ENCODE results near the gene PDPR. TPM values are rescaled to one million over a fixed set of nuclear protein-coding genes. Genes with fewer than 3 reads are reported as not detected.
"Not testable (repeated sequence)": the region's sequence is repeated elsewhere in the genome, so short reads cannot be mapped to it uniquely, and the experiment has no call there.

Gene PDPR
- polyA plus RNA-seq, 1 donor (not counting 4 experiments of a cell fraction or from before 2014, with no cell fraction given) = 19.8 TPM

GRCh38 chr16:70136595-70136994, 22.5 kb downstream of the PDPR start:
- H3K27me3 ChIP-seq (ENCODE audit: control insufficient read depth, extremely low read depth, insufficient read depth, low read length); DNase-seq (ENCODE audit: low read depth, low spot score); H4K20me1 ChIP-seq (ENCODE audit: control insufficient read depth, extremely low read depth, insufficient read depth, low read length); dilution Hi-C loops (cut with MboI; ENCODE audit: extremely low pct_ligation_motif_present, low sequenced_read_pairs); H3K36me3 ChIP-seq (ENCODE audit: control insufficient read depth in 2 of 2, extremely low read depth in 1 of 2, insufficient read depth in 2 of 2, low read length in 2 of 2); H3K4me3 ChIP-seq (ENCODE audit: control insufficient read depth in 2 of 3, extremely low read depth in 1 of 3, insufficient read depth in 2 of 3, low read depth in 1 of 3, low read length in 3 of 3); FAIRE-seq; H3K9ac ChIP-seq (ENCODE audit: control insufficient read depth, extremely low read depth, insufficient read depth, low read length); H3K79me2 ChIP-seq (ENCODE audit: control insufficient read depth, insufficient read depth, low read length); H3K27ac ChIP-seq (ENCODE audit: control insufficient read depth, insufficient read depth, low read length); H3K4me1 ChIP-seq (ENCODE audit: control insufficient read depth, extremely low read depth, insufficient read depth, low read length); H2AFZ ChIP-seq (ENCODE audit: control insufficient read depth, low read length); H3K9me3 ChIP-seq (ENCODE audit: control insufficient read depth, low read depth, low read length); H3K9me1 ChIP-seq (ENCODE audit: control insufficient read depth, extremely low read depth, insufficient read depth, low read length); H3K4me2 ChIP-seq (ENCODE audit: control insufficient read depth, extremely low read depth, insufficient read depth, low read depth, low read length): not testable (repeated sequence)

- H4K20me1 ChIP-seq (ENCODE audit: control insufficient read depth, extremely low read depth, insufficient read depth, low read length); H3K4me1 ChIP-seq (ENCODE audit: control insufficient read depth, extremely low read depth, insufficient read depth, low read length); DNase-seq (ENCODE audit: low read depth, low spot score); dilution Hi-C loops (cut with MboI; ENCODE audit: extremely low pct_ligation_motif_present, low sequenced_read_pairs); H3K4me3 ChIP-seq (ENCODE audit: control insufficient read depth in 2 of 3, extremely low read depth in 1 of 3, insufficient read depth in 2 of 3, low read depth in 1 of 3, low read length in 3 of 3); FAIRE-seq; H3K27me3 ChIP-seq (ENCODE audit: control insufficient read depth, extremely low read depth, insufficient read depth, low read length); H2AFZ ChIP-seq (ENCODE audit: control insufficient read depth, low read length); H3K79me2 ChIP-seq (ENCODE audit: control insufficient read depth, insufficient read depth, low read length); H3K9ac ChIP-seq (ENCODE audit: control insufficient read depth, extremely low read depth, insufficient read depth, low read length); H3K4me2 ChIP-seq (ENCODE audit: control insufficient read depth, extremely low read depth, insufficient read depth, low read depth, low read length); H3K9me1 ChIP-seq (ENCODE audit: control insufficient read depth, extremely low read depth, insufficient read depth, low read length); H3K27ac ChIP-seq (ENCODE audit: control insufficient read depth, insufficient read depth, low read length); H3K9me3 ChIP-seq (ENCODE audit: control insufficient read depth, low read depth, low read length); H3K36me3 ChIP-seq (ENCODE audit: control insufficient read depth in 2 of 2, extremely low read depth in 1 of 2, insufficient read depth in 2 of 2, low read length in 2 of 2): not testable (repeated sequence)
These were observed 28.6 kb downstream of the PDPR start for GRCh38 chr16:70142739-70143138.

- H3K9ac ChIP-seq (ENCODE audit: control insufficient read depth, extremely low read depth, insufficient read depth, low read length); H3K27me3 ChIP-seq (ENCODE audit: control insufficient read depth, extremely low read depth, insufficient read depth, low read length); H3K4me3 ChIP-seq (ENCODE audit: control insufficient read depth in 2 of 3, extremely low read depth in 1 of 3, insufficient read depth in 2 of 3, low read depth in 1 of 3, low read length in 3 of 3); H3K79me2 ChIP-seq (ENCODE audit: control insufficient read depth, insufficient read depth, low read length); H3K9me1 ChIP-seq (ENCODE audit: control insufficient read depth, extremely low read depth, insufficient read depth, low read length); H2AFZ ChIP-seq (ENCODE audit: control insufficient read depth, low read length); DNase-seq (ENCODE audit: low read depth, low spot score); H3K4me1 ChIP-seq (ENCODE audit: control insufficient read depth, extremely low read depth, insufficient read depth, low read length); dilution Hi-C loops (cut with MboI; ENCODE audit: extremely low pct_ligation_motif_present, low sequenced_read_pairs); H3K27ac ChIP-seq (ENCODE audit: control insufficient read depth, insufficient read depth, low read length); H3K9me3 ChIP-seq (ENCODE audit: control insufficient read depth, low read depth, low read length); FAIRE-seq; H3K36me3 ChIP-seq (ENCODE audit: control insufficient read depth in 2 of 2, extremely low read depth in 1 of 2, insufficient read depth in 2 of 2, low read length in 2 of 2); H3K4me2 ChIP-seq (ENCODE audit: control insufficient read depth, extremely low read depth, insufficient read depth, low read depth, low read length); H4K20me1 ChIP-seq (ENCODE audit: control insufficient read depth, extremely low read depth, insufficient read depth, low read length): not testable (repeated sequence)
These were observed 29.2 kb downstream of the PDPR start for GRCh38 chr16:70143231-70143895.

- H3K27ac ChIP-seq (ENCODE audit: control insufficient read depth, insufficient read depth, low read length); H3K9me1 ChIP-seq (ENCODE audit: control insufficient read depth, extremely low read depth, insufficient read depth, low read length); dilution Hi-C loops (cut with MboI; ENCODE audit: extremely low pct_ligation_motif_present, low sequenced_read_pairs); H3K4me2 ChIP-seq (ENCODE audit: control insufficient read depth, extremely low read depth, insufficient read depth, low read depth, low read length); H3K27me3 ChIP-seq (ENCODE audit: control insufficient read depth, extremely low read depth, insufficient read depth, low read length); H2AFZ ChIP-seq (ENCODE audit: control insufficient read depth, low read length); H4K20me1 ChIP-seq (ENCODE audit: control insufficient read depth, extremely low read depth, insufficient read depth, low read length); FAIRE-seq; H3K79me2 ChIP-seq (ENCODE audit: control insufficient read depth, insufficient read depth, low read length); H3K9ac ChIP-seq (ENCODE audit: control insufficient read depth, extremely low read depth, insufficient read depth, low read length); H3K4me3 ChIP-seq (ENCODE audit: control insufficient read depth in 2 of 3, extremely low read depth in 1 of 3, insufficient read depth in 2 of 3, low read depth in 1 of 3, low read length in 3 of 3); DNase-seq (ENCODE audit: low read depth, low spot score); H3K4me1 ChIP-seq (ENCODE audit: control insufficient read depth, extremely low read depth, insufficient read depth, low read length); H3K9me3 ChIP-seq (ENCODE audit: control insufficient read depth, low read depth, low read length): not testable (repeated sequence)
- H3K36me3 ChIP-seq (ENCODE audit: control insufficient read depth in 2 of 2, extremely low read depth in 1 of 2, insufficient read depth in 2 of 2, low read length in 2 of 2) = peaks cover 7 to 12% of the 10 kb centered on the region in 2 experiments
These were observed 33.7 kb downstream of the PDPR start for GRCh38 chr16:70147853-70148252.

GRCh38 chr16:70148453-70148852, 34.3 kb downstream of the PDPR start:
- H3K9me3 ChIP-seq (ENCODE audit: control insufficient read depth, low read depth, low read length) = not testable (repeated sequence)

More at GRCh38 chr16:70148453-70148852, 34.3 kb downstream of the PDPR start:
- dilution Hi-C loops (cut with MboI; ENCODE audit: extremely low pct_ligation_motif_present, low sequenced_read_pairs); H2AFZ ChIP-seq (ENCODE audit: control insufficient read depth, low read length); H3K27ac ChIP-seq (ENCODE audit: control insufficient read depth, insufficient read depth, low read length); H3K9me1 ChIP-seq (ENCODE audit: control insufficient read depth, extremely low read depth, insufficient read depth, low read length); H4K20me1 ChIP-seq (ENCODE audit: control insufficient read depth, extremely low read depth, insufficient read depth, low read length); H3K27me3 ChIP-seq (ENCODE audit: control insufficient read depth, extremely low read depth, insufficient read depth, low read length); H3K9ac ChIP-seq (ENCODE audit: control insufficient read depth, extremely low read depth, insufficient read depth, low read length); H3K4me2 ChIP-seq (ENCODE audit: control insufficient read depth, extremely low read depth, insufficient read depth, low read depth, low read length); DNase-seq (ENCODE audit: low read depth, low spot score); H3K4me1 ChIP-seq (ENCODE audit: control insufficient read depth, extremely low read depth, insufficient read depth, low read length); FAIRE-seq; H3K4me3 ChIP-seq (ENCODE audit: control insufficient read depth in 2 of 3, extremely low read depth in 1 of 3, insufficient read depth in 2 of 3, low read depth in 1 of 3, low read length in 3 of 3); H3K79me2 ChIP-seq (ENCODE audit: control insufficient read depth, insufficient read depth, low read length): not testable (repeated sequence)
- H3K36me3 ChIP-seq (ENCODE audit: control insufficient read depth in 2 of 2, extremely low read depth in 1 of 2, insufficient read depth in 2 of 2, low read length in 2 of 2) = peaks cover 8 to 16% of the 10 kb centered on the region in 2 experiments

Measured in keratinocyte (primary cell).